ENCODE data around the gene ITFG1.

DNA sequence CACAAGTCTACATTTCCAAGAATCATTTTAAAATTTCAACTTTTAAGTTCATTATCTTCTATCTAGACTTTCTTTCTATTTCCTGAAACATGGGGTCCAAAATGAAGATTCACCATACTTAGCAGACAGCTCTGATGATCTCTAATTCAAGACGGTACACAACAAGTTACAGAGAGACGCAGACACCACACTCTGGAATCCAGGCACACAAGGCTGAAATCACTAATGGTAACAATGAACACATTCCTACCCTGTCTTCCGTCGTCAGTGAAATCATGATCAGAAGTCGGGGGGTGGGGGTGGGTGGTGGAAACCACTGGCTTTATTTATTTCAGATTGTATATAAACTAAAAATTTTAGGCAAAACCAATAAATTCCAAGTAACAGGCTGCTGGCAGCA lies 78.5 kb downstream of the ITFG1 start:
- TF ChIP-seq, protein P1, sequence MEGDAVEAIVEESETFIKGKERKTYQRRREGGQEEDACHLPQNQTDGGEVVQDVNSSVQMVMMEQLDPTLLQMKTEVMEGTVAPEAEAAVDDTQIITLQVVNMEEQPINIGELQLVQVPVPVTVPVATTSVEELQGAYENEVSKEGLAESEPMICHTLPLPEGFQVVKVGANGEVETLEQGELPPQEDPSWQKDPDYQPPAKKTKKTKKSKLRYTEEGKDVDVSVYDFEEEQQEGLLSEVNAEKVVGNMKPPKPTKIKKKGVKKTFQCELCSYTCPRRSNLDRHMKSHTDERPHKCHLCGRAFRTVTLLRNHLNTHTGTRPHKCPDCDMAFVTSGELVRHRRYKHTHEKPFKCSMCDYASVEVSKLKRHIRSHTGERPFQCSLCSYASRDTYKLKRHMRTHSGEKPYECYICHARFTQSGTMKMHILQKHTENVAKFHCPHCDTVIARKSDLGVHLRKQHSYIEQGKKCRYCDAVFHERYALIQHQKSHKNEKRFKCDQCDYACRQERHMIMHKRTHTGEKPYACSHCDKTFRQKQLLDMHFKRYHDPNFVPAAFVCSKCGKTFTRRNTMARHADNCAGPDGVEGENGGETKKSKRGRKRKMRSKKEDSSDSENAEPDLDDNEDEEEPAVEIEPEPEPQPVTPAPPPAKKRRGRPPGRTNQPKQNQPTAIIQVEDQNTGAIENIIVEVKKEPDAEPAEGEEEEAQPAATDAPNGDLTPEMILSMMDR (IDR thresholded peaks at IDR 0.05), result no peak
- TF ChIP-seq POLR2A (IDR thresholded peaks at IDR 0.05), result no peak

All from body of pancreas (tissue), 4 donors.